Measurements from ENCODE around the gene C18orf63. TPM values are rescaled to one million over a fixed set of nuclear protein-coding genes. Genes with fewer than 3 reads are reported as not detected.

Gene C18orf63
- total and polyA plus RNA-seq, 2 donors (not counting 3 experiments of a cell fraction or from before 2014, with no cell fraction given), result not detected

GRCh38 chr18:74368901-74369705 is 53.5 kb downstream of the C18orf63 start:
- dilution Hi-C loops (cut with MboI; ENCODE audit: extremely low pct_ligation_motif_present, low sequenced_read_pairs), result no loop called here
- Histone ChIP-seq H3K36me3 (ENCODE audit: control insufficient read depth in 2 of 2, extremely low read depth in 1 of 2, insufficient read depth in 2 of 2, low read length in 2 of 2) (no peaks in the 10 kb centered on the region), H3K4me1 (ENCODE audit: control insufficient read depth, extremely low read depth, insufficient read depth, low read length) (no peaks in the 10 kb centered on the region), H3K9me3 (replicated peaks; ENCODE audit: control insufficient read depth, insufficient read depth, low read length) (no peaks in the 10 kb centered on the region), H3K79me2 (ENCODE audit: control insufficient read depth, insufficient read depth, low read length) (no peaks in the 10 kb centered on the region), H3K9me1 (replicated peaks; ENCODE audit: control insufficient read depth, extremely low read depth, insufficient read depth, low read length) (no peaks in the 10 kb centered on the region), H2AFZ (ENCODE audit: low read depth, low read length) (no peak overlapping the region), H4K20me1 (replicated peaks; ENCODE audit: control insufficient read depth, extremely low read depth, insufficient read depth, low read length) (no peaks in the 10 kb centered on the region), H3K9ac (replicated peaks; ENCODE audit: extremely low read depth, insufficient read depth, low read length) (no peak overlapping the region), H3K27ac (ENCODE audit: insufficient read depth, low read depth, low read length) (no peak overlapping the region), H3K4me2 (ENCODE audit: insufficient read depth, low read length) (no peak overlapping the region), H3K4me3 (replicated peaks in 1 of 3; ENCODE audit: insufficient read depth in 1 of 3, low read depth in 1 of 3, low read length in 3 of 3) (no peak overlapping the region), H3K27me3 (ENCODE audit: control insufficient read depth in 2 of 2, insufficient read depth in 2 of 2, low read length in 2 of 2) (no peaks in the 10 kb centered on the region)
- ChIA-PET CTCF (interaction anchor here (1.1 kb wide), 1 partner anchor 26 kb away, joined by 3 read pairs; no protein-coding TSS in a partner anchor), POLR2A (no interaction called here)
- no peak for TF ChIP-seq MYC (IDR thresholded peaks at IDR 0.05; ENCODE audit: low read depth, low read length)
- TF ChIP-seq POLR2A (IDR thresholded peaks at IDR 0.05; ENCODE audit: low read depth, low read length), result no peak
- no peak for TF ChIP-seq POLR2AphosphoS5 (IDR thresholded peaks at IDR 0.05; ENCODE audit: insufficient read depth, low read depth, low read length)
- no peak for TF ChIP-seq JUN (IDR thresholded peaks at IDR 0.05; ENCODE audit: borderline replicate concordance, insufficient read depth, insufficient read length, low read depth)
- TF ChIP-seq, protein P1, sequence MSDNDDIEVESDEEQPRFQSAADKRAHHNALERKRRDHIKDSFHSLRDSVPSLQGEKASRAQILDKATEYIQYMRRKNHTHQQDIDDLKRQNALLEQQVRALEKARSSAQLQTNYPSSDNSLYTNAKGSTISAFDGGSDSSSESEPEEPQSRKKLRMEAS (IDR thresholded peaks at IDR 0.05; ENCODE audit: insufficient read depth, insufficient read length), result no peak
- no peak for TF ChIP-seq EZH2 (IDR thresholded peaks at IDR 0.05; ENCODE audit: borderline replicate concordance, low read depth, low read length, severe bottlenecking)
- TF ChIP-seq, protein P2, sequence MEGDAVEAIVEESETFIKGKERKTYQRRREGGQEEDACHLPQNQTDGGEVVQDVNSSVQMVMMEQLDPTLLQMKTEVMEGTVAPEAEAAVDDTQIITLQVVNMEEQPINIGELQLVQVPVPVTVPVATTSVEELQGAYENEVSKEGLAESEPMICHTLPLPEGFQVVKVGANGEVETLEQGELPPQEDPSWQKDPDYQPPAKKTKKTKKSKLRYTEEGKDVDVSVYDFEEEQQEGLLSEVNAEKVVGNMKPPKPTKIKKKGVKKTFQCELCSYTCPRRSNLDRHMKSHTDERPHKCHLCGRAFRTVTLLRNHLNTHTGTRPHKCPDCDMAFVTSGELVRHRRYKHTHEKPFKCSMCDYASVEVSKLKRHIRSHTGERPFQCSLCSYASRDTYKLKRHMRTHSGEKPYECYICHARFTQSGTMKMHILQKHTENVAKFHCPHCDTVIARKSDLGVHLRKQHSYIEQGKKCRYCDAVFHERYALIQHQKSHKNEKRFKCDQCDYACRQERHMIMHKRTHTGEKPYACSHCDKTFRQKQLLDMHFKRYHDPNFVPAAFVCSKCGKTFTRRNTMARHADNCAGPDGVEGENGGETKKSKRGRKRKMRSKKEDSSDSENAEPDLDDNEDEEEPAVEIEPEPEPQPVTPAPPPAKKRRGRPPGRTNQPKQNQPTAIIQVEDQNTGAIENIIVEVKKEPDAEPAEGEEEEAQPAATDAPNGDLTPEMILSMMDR (IDR thresholded peaks at IDR 0.05; ENCODE audit: extremely low read depth in 1 of 2, insufficient read depth in 1 of 2, low read depth in 1 of 2, low read length in 2 of 2), result no peak
- no peak for TF ChIP-seq FOS (IDR thresholded peaks at IDR 0.05; ENCODE audit: borderline replicate concordance, insufficient read depth, low read length)
- TF ChIP-seq GATA2 (IDR thresholded peaks at IDR 0.05; ENCODE audit: insufficient read depth, insufficient read length, low read depth, low read length), result no peak
- DNase-seq (ENCODE audit: low read depth, low spot score) (no peak), FAIRE-seq (no peak)
- BruUV-seq (replicated peaks), result no TSS peak
- intact Hi-C loops (cut with micrococcal nuclease), result no loop called here

Measured in endothelial cell of umbilical vein (primary cell).